ENCODE measurements around the gene SLC38A1.

Gene SLC38A1

GRCh38 chr12:46233423-46233822 is 35.4 kb downstream of the SLC38A1 start:
- DNase-seq (ENCODE audit: low read depth), result peak; percentile 83
- no peak overlapping the region for H3K4me3 ChIP-seq (ENCODE audit: low read depth, low read length)
- no peak for TF ChIP-seq CTCF (IDR thresholded peaks at IDR 0.05; ENCODE audit: control insufficient read depth, extremely low read depth, insufficient read depth)

DNA sequence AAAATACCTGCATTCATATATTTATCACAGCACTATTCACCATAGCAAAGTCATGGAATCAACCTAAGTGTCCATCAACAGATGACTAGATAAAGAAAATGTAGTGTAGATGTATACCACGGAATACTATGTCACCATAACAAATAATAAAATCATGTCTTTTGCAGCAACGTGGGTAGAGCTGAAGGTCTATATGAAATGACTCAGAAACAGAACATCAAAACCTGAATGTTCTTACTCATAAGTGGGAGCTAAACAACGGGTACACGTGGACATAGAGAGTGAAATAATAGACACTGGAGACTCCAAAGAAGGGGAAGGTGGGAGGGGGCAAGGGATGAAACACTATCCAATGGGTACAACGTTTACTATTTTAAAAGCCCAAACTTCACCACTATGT is 37.9 kb downstream of the SLC38A1 start:
- no peak for TF ChIP-seq CTCF (IDR thresholded peaks at IDR 0.05; ENCODE audit: control insufficient read depth, extremely low read depth, insufficient read depth)
- no peak for DNase-seq (ENCODE audit: low read depth)
- H3K4me3 ChIP-seq (ENCODE audit: low read depth, low read length), result no peak overlapping the region

DNA sequence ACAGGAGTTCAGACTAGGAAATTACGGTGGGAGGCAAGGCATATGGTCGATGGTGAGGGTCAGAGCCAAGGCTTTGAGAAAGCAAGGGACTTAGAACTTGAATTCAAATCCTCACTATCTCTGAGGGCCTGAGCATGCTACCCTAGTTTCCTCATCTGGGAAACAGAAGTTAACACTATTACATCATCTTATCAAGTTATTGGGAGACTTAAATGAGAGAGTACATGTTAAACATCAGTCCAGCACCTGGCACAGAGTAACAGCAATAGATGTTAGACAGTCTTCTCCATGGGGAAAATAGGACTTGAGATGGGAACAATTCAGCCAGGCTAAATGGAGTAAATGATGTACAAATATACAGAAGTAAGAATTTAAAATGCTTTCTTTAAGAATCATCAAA is 38.5 kb downstream of the SLC38A1 start:
- DNase-seq (ENCODE audit: low read depth), result no peak
- no peak overlapping the region for H3K4me3 ChIP-seq (ENCODE audit: low read depth, low read length)
- TF ChIP-seq CTCF (IDR thresholded peaks at IDR 0.05; ENCODE audit: control insufficient read depth, extremely low read depth, insufficient read depth), result no peak

GRCh38 chr12:46227616-46228015 is 41.2 kb downstream of the SLC38A1 start:
- H3K4me3 ChIP-seq (ENCODE audit: low read depth, low read length), result no peak overlapping the region
- no peak for DNase-seq (ENCODE audit: low read depth)
- TF ChIP-seq CTCF (IDR thresholded peaks at IDR 0.05; ENCODE audit: control insufficient read depth, extremely low read depth, insufficient read depth), result no peak

DNA sequence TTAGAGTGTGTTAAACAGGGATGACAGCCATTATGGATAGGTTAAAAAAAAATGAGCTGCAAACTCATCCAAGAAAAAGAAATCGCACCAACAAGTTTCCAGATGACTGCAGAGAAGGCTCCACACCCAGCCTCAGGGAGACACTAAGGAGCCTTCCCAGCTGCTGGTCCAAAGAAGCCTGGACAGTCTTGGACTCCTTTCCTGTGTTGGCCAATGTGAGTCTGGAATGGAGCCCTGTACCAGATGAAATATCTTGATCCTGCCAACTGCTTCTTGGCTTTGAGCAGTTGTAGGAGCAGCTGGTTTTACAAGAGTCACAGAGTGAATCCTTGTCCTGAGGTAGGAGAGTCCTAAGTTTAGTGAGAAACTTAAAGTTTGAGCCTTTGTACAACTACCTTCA is 44.5 kb downstream of the SLC38A1 start:
- TF ChIP-seq CTCF (IDR thresholded peaks at IDR 0.05; ENCODE audit: control insufficient read depth, extremely low read depth, insufficient read depth), result no peak
- peak; percentile 91 for DNase-seq (ENCODE audit: low read depth)
- no peak overlapping the region for H3K4me3 ChIP-seq (ENCODE audit: low read depth, low read length)

DNA sequence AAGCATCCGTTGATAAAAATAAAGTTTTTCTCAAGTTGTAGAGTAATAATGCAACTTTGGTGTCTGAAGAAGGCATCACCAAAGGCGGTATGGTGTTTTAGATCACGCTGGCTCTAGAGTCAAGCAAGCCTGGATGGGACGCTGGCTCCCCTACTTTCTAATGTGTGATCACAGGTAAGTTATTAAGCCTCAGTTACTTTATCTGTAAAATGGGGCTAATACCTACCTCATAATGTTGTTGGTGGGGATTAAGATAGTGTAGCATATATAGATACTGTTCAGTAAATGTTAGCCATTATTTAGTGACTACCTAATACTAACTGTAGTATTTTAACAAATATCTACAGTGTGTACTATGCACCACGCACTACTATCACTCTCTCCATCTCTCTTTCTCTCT is 45.8 kb downstream of the SLC38A1 start:
- TF ChIP-seq CTCF (IDR thresholded peaks at IDR 0.05; ENCODE audit: control insufficient read depth, extremely low read depth, insufficient read depth), result no peak
- DNase-seq (ENCODE audit: low read depth), result no peak
- H3K4me3 ChIP-seq (ENCODE audit: low read depth, low read length), result no peak overlapping the region

- DNase-seq (ENCODE audit: low read depth), result no peak
- TF ChIP-seq CTCF (IDR thresholded peaks at IDR 0.05; ENCODE audit: control insufficient read depth, extremely low read depth, insufficient read depth), result no peak
Measured at GRCh38 chr12:46222636-46223035, 46.2 kb downstream of the SLC38A1 start.

More at GRCh38 chr12:46222636-46223035, 46.2 kb downstream of the SLC38A1 start:
- H3K4me3 ChIP-seq (ENCODE audit: low read depth, low read length), result no peak overlapping the region

All from LNCaP clone FGC (cell line).